ENCODE measurements around the gene AKNA. TPM values are rescaled to one million over a fixed set of nuclear protein-coding genes. Genes with fewer than 3 reads are reported as not detected.

The AKNA gene
- total RNA-seq, 4 donors from 2014 or later, result 8.8 to 24.3 (median 19.0) TPM

DNA sequence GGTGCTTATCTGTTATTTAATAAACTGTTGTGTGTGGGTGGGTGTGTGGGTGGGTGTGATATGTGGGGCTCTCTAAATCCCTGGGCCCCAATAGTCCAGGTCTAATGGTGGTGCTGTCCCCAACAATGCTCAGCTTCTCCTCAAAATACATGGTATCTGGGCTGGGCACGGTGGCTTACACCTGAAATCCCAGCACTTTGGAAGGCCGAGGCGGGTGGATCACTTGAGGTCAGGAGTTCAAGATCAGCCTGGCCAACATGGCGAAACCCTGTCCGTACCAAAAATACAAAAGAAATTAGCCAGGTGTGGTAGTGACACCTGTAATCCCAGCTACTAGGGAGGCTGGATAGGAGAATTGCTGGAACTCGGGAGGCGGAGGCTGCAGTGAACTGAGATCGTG lies 69.4 kb downstream of the AKNA start:
- TF ChIP-seq, protein P1, sequence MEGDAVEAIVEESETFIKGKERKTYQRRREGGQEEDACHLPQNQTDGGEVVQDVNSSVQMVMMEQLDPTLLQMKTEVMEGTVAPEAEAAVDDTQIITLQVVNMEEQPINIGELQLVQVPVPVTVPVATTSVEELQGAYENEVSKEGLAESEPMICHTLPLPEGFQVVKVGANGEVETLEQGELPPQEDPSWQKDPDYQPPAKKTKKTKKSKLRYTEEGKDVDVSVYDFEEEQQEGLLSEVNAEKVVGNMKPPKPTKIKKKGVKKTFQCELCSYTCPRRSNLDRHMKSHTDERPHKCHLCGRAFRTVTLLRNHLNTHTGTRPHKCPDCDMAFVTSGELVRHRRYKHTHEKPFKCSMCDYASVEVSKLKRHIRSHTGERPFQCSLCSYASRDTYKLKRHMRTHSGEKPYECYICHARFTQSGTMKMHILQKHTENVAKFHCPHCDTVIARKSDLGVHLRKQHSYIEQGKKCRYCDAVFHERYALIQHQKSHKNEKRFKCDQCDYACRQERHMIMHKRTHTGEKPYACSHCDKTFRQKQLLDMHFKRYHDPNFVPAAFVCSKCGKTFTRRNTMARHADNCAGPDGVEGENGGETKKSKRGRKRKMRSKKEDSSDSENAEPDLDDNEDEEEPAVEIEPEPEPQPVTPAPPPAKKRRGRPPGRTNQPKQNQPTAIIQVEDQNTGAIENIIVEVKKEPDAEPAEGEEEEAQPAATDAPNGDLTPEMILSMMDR (IDR thresholded peaks at IDR 0.05), result no peak
- no peak for TF ChIP-seq POLR2AphosphoS5 (IDR thresholded peaks at IDR 0.05)
- TF ChIP-seq EP300 (IDR thresholded peaks at IDR 0.05), result no peak
- TF ChIP-seq POLR2A (IDR thresholded peaks at IDR 0.05), result no peak
- Histone ChIP-seq H3K36me3 (no peaks in the 10 kb centered on the region), H3K4me1 (no peaks in the 10 kb centered on the region), H3K27me3 (peaks cover 21% of the 10 kb centered on the region), H3K9me3 (peaks cover 0 to 7% (median 0%) of the 10 kb centered on the region in 3 donors), H3K4me3 (no peak overlapping the region), H3K27ac (no peak overlapping the region)
- WGBS, 2 donors (ENCODE audit: low coverage in 1 of 2), result 95 to 100% methylated on average over 1 to 3 of the region's 8 CpGs
- no peak for ATAC-seq

DNA sequence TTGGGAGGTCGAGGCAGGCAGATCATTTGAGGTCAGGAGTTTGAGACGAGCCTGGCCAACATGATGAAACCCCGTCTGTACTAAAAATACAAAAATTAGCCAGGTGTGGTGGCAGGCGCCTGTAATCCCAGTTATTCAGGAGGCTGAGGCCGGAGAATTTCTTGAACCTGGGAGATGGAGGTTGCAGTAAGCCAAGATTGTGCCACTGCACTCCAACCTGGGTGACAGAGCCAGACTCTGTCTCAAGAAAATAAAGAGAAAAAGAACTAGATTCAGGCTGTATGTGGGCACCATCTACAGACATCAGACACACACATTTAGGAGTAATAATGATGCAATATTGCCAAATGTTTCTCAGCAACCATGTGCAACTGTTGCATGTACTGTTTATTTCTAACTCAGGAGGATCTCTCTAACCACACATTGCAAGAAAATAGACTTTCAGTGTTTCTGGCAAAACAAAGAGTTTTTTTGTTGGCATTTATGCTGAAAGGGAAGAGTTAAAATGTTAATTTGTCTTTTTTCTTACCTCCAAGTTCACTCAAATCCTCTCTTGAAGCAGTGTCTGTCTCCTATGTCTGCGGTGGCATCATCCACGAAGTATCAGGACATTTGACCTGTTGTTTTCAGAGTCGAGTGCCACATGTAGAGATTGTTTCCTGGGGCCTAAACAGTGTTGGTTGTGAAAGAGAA lies 70.0 kb downstream of the AKNA start:
- Histone ChIP-seq H3K36me3 (no peaks in the 10 kb centered on the region), H3K9me3 (peaks cover 0 to 7% (median 0%) of the 10 kb centered on the region in 3 donors), H3K27ac (no peak overlapping the region), H3K27me3 (peaks cover 21% of the 10 kb centered on the region), H3K4me1 (no peaks in the 10 kb centered on the region), H3K4me3 (no peak overlapping the region)
- 76 to 94% methylated on average over 4 to 7 of the region's 8 CpGs for WGBS, 2 donors (ENCODE audit: low coverage in 1 of 2)
- TF ChIP-seq POLR2A (IDR thresholded peaks at IDR 0.05) (no peak), POLR2AphosphoS5 (IDR thresholded peaks at IDR 0.05) (no peak), EP300 (IDR thresholded peaks at IDR 0.05) (no peak)
- TF ChIP-seq, protein P1 (IDR thresholded peaks at IDR 0.05), result no peak
- no peak for ATAC-seq

DNA sequence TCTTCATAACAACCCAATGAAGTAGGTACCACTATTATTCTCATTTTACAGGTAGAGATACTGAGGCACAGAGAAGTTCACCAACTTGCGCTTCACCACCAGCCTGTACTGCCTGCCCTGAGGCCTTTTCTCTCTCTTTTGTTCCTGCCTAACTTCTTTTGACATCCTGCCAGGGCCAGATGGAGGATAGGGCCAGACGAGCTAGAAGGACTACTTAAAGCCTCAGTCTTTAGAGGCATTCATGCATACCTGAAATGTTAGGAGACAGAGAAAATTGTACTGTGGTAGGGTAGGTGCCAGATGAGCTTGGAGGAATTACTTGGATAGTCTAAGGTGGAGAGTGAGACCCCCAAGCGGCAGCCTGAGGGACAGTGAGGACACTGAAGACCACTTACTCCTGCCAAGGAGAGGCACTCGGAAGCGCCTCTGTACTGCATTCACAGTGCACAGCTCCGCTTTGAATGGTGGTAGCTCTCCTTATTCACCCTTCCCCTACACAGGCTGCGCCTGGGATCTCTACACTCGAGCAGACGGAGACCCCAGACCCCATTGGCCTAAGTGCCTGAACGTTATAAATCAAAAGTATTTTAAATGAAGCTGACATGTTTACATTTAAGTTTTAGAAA lies 71.1 kb downstream of the AKNA start:
- Histone ChIP-seq H3K4me1 (no peaks in the 10 kb centered on the region), H3K9me3 (peaks cover 0 to 7% (median 0%) of the 10 kb centered on the region in 3 donors), H3K4me3 (no peak overlapping the region), H3K27me3 (peaks cover 21% of the 10 kb centered on the region), H3K27ac (no peak overlapping the region), H3K36me3 (no peaks in the 10 kb centered on the region)
- 67 to 79% methylated on average over 6 to 10 of the region's 10 CpGs for WGBS, 2 donors (ENCODE audit: low coverage in 1 of 2)
- ATAC-seq, result no peak
- TF ChIP-seq EP300 (IDR thresholded peaks at IDR 0.05), result no peak
- no peak for TF ChIP-seq POLR2AphosphoS5 (IDR thresholded peaks at IDR 0.05)
- TF ChIP-seq, protein P1 (IDR thresholded peaks at IDR 0.05), result no peak
- TF ChIP-seq POLR2A (IDR thresholded peaks at IDR 0.05), result no peak

DNA sequence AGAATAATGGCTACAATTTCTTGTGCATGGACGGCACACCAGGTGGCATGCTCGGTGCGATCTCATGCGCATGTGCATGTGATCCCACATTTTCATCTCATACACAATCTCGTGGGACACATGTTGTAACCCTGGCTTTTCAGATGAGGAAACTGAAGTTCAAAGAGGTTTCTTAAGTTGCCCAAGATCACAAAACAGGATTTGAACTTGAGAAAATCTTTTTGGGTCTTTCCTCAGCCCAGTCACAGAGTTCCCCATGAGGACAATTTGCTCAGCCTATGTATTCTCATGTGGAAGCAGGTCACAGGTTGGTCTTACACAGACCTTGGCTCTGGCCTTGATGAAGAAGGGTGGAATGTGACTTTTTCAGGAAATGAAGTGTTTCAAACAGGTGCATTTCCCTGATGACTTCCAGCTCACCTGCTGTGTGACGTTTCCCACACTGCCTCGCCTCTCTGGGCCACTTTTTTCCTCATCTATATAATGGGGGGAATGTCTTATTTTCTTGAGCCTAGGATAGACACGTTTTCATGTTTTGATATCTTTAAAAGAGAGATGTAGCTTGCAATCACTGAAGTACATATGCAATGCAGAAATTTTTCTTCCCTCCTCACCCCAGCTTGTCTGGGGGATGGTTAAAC lies 71.9 kb downstream of the AKNA start:
- TF ChIP-seq POLR2A (IDR thresholded peaks at IDR 0.05), result no peak
- TF ChIP-seq EP300 (IDR thresholded peaks at IDR 0.05), result no peak
- TF ChIP-seq POLR2AphosphoS5 (IDR thresholded peaks at IDR 0.05), result no peak
- TF ChIP-seq, protein P1 (IDR thresholded peaks at IDR 0.05), result no peak
- Histone ChIP-seq H3K4me3 (no peak overlapping the region), H3K36me3 (no peaks in the 10 kb centered on the region), H3K4me1 (no peaks in the 10 kb centered on the region), H3K27me3 (peaks cover 13% of the 10 kb centered on the region), H3K9me3 (peaks cover 0 to 7% (median 0%) of the 10 kb centered on the region in 3 donors), H3K27ac (no peak overlapping the region)
- 89 to 96% methylated on average over 4 to 8 of the region's 8 CpGs for WGBS, 2 donors (ENCODE audit: low coverage in 1 of 2)
- no peak for ATAC-seq
